NCI-H2107 (cell line): Measurements from ENCODE around the gene NETO2.
"Not testable (repeated sequence)": the region's sequence is repeated elsewhere in the genome, so short reads cannot be mapped to it uniquely, and the experiment has no call there.

Experiments used
- DNase-seq: peaks from one replicate; lab custom pipeline; 2025; lab: John Stamatoyannopoulos, UW

The NETO2 gene

DNA sequence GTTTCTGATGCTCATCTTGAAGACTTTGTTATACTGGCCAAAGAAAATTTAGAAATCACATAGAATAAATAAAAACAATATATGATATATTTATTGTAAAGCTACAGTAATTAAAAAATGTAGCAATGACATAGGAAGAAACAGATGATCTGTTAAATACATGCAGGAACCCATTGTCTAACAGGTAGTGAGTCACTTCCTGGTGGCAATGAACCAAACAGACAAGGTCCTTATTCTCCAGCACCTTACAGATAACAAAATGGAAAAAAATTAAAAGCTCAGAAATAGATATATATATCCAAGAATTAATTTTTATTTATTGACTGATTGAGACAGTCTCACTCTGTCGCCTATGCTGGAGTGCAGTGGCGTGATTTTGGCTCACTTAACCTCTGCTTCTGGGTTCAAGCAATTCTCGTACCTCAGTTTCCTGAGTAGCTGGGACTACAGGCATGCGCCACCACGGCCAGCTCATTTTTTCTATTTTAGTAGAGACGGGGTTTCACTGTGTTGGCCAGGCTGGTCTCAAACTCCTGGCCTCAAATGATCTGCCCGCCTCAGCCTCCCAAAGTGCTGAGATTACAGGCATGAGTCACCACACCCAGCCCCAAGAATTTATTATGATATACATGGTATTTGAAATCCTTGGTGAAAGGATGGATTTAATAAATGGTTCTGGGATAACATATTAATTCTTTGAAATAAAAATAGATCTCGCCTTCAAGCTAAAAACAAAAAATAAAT is 7.5 kb downstream of the NETO2 start:
- no peak for DNase-seq

DNA sequence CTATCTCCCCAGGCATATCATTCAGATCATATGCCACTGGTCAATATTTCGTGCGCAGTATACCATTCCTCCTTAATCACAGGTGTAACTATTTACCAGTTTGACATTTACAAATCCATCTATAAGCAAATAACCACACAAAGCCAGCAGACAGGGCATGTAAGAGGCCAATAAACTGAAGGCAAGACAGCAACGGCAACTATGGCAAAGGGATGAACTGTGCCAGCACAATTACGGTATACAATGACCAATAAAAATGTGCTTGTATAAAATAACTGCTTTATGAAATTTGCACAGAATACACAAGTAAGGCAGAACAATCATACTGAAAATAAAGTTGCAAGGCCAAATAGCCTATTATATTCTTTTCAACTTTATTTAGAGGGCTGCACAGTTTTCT is 9.2 kb downstream of the NETO2 start:
- no peak for DNase-seq

DNA sequence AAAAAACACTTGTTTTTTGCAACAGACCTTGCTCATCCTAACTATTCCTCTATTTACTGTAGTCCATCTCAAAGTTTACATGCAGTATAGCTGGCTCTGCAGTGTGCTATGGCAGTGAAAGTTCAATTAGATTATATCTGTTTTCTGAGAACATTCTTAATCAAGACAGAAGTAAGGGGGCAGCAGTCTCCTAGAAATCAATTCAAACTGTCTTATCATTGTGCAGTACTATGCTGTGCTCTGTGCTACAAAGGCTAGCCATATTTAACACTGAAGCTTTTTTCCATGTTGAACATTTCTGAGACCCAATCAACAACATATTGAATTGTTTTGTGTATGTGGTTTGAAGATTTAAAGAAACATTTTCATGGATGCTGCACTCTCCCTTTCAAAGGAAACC is 11.4 kb downstream of the NETO2 start:
- DNase-seq = no peak

DNA sequence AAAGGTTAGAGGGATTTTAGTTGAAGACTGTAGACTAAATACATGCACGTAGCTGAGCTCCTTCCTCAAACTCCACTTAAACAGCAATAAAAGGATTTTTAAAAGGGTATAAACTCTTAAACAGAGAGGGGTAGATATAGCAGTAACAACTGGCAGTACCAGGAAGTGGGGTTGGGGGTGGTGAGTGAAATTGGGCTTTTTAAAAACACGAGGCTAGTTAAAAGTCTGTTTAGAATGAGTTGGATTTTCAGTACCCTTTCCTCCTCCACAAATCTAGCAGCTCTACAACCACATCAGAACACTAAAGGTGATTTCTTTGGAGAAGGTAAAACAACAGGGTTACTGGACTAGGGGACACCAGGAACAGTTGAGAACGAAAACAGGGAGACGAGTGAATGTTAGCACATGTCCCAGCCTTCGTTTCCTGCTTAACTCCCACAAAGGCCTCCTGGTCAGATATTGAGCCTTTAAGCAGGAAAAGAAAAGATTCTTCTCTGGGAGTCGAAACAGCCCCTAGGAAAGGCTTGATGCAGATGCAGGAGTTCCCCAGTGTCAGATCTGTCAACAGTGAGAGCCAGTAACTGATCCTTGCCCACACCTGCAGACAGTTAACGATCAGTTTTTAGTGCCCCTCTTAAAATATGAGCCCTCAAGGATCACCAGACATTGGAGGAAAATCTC is 13.8 kb downstream of the NETO2 start:
- no peak for DNase-seq

DNA sequence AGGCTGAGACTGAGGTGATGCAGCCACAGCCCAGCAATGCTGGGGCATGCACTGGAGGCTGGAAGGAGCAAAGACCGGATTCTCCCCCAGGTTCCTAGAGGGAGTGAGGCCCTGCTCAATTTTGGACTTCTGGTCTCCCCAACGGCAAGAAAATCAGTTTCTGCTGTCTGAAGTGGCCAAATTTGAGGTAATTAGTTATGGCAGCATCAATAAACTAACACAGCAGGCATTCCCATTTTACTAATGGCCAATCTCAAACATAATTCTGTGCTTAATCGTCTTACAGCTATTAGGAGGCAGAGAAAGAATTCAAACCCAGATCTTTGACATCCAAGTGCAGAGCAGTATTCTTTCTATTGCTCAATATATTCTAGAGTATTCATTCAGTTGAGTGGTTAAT is 16.2 kb downstream of the NETO2 start:
- no peak for DNase-seq

DNA sequence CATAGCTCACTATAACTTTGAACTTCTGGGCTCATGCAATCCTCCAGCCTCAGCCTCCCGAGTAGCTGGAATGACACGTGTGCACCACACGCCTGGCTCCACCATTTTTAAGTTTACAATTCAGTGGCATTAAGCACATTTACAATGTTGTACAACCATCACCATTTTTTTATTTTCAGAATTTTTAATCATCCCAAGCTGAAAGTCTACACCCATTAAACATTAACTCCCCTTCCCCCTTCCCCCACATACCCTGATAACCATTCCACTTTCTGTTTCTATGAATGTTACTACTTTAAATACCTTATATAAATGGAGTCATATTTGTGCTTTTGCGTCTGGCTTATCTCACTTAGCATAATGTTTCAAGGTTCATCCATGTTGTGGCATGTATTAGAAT is 18.0 kb downstream of the NETO2 start:
- DNase-seq = no peak

DNA sequence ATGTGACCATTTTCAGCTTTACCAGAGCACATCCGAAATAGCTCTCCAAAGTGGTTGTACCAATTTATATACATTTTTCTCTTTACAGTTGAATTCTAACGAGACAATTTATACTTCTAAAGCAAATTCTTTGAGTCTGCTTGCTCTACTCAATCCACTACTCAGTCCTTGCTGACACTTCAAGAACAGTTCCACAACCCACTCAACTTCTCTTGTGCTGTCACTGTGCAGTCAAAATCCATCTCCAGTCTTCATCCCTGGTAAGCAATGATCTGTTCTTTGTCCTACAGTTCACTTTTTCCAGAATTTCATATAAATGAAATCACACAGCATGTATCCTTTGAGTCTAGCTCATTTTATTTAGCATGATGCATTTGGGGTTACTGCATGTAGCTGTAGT is 30.6 kb downstream of the NETO2 start:
- DNase-seq = no peak

DNA sequence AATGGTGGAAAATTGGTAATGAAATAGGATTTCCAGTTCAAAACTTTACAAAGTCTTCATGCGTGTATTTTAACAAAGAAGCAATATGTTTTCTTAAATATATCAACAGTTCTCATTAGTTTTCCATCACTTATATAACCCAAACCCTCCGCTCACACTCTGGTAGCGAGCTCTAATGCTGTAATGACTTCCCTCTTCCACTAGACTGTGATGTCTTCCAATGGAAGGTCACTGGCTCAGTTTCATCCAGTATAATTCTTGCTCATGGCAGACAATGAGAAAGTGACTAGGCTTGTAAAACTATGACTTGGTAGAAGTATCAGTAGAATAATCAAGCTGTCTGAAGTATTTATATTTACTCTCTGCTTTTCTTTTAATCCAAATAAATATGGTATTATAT is 32.8 kb downstream of the NETO2 start:
- DNase-seq = no peak

DNA sequence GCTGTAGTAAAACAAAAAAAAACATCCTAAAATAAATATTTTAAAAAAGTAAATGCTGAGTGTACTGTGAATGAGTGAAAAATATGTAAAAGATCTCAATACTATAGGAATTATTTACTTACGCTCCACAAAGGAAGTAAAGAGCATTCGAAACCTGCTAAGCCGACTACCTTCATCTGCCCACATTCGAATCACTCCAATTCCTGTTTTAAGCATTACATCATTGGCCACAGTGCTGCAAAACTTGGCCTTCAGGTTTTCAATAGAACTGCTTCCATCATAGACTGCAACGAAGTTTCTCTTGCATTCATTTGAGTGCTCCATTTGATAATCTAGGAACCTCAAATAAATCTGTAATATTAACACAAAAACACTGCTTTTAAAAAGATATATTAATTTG is 34.4 kb downstream of the NETO2 start:
- no peak for DNase-seq

DNA sequence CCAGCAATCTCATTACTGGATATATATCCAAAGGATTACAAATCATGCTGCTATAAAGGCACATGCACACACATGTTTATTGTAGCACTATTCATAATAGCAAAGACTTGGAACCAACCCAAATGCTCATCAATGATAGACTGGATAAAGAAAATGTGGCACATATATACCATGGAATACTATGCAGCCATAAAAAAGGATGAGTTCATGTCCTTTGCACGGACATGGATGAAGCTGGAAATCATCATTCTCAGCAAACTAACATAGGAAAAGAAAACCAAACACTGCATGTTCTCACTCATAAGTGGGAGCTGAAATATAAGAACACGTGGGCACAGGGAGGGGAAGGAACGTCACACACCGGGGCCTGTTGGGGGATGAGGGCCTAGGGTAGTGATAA is 40.8 kb downstream of the NETO2 start:
- not testable (repeated sequence) for DNase-seq

DNA sequence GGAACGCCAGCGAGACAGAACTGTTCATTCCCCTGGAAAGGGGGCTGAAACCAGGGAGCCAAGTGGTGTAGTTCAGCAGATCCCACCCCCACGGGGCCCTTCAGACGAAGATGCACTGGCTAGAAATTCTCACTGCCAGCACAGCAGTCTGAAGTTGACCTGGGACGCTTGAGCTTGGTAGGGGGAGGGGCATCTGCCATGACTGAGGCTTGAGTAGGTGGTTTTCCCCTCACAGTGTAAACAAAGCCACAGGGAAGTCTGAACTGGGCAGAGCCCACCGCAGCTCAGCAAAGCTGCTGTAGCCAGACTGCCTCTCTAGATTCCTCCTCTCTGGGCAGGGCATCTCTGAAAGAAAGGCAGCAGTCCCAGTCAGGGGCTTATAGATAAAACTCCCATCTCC is 46.6 kb downstream of the NETO2 start:
- DNase-seq = not testable (repeated sequence)

DNA sequence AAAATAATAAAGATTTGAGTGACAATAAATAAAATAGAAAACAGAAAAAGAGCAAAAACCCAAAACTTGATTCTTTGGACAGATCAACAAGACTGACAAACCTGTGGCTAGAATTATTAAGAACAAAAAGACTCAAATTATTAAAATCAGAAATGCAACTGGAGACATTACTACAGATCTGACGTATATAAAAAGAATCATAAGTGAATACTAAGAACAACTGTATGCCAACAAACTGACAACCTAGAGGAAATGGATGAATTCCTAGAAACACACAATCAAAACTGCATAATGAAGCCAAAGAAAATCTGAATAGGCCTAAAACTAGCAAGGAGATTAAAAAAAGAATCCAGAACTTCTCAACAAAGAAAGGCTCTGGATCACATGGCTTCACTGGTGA is 47.4 kb downstream of the NETO2 start:
- DNase-seq = no peak

DNA sequence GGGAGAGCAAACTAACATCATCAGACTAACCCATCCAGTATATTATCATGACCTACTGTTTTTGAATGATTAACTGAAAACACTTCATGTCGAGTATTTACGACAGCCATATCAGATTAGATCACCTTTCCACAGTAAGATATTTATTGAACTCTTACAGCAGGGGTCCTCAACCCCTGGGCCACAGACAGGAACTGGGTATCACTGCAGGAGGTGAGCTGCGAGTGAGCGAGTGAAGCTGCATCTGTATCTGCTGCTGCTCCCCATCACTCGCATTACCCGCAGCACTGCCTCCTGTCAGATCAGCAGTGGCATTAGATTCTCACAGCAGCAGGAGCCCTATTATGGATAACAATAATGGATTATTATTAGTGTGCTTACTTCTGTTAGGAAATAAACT is 59.5 kb downstream of the NETO2 start:
- no peak for DNase-seq

DNA sequence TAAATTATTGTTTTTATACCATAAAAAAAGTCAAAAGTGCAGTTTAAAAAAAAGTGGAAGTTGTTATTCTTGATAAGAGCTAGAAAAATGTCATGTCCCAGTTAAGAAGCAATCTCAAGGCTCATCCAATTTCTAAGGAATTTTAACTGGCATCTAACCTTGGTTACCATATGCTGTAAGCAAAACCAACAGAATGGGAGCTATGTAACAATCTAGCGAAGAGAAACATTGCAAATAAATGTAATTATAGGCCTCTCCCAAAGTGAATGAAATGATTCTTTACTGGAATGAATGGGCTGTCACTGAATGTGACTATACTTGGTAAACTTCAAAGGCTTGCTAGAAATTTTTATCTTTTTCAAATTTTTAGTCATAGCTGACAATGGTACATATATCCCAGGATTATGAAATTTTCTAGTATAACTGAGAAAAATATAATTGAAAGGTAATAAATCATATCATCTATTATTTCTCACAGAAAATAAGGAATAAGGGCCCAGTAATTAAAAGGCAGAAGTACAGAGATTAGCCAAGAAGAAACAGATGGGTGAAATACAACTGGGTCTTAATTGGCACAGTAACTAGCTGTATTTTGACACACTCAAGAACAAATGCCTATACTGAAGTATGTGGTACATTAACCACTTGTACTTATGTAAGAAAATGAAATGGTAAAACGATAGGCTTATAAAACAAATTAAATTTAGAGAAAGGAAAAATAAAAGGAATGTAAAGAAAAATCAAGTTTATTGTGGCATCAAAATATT is 61.5 kb downstream of the NETO2 start:
- no peak for DNase-seq

DNA sequence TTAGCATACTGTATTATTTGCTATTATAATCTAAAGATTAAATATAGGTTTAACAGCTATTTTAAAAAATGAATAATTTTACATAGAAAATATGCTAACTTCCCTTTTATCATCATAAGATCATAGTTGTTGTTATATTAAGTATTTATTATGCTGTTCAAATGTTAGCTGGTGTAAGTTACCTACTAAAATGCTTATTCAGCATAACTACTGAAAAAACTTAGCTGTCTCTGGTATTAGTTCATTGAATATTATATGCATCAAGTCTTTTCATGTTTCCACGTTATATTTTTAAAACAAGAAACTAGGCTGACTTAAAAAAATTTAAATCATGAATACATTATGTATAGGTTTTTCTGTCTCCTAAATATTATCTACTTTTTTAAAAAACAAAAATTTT is 62.6 kb downstream of the NETO2 start:
- DNase-seq = no peak

DNA sequence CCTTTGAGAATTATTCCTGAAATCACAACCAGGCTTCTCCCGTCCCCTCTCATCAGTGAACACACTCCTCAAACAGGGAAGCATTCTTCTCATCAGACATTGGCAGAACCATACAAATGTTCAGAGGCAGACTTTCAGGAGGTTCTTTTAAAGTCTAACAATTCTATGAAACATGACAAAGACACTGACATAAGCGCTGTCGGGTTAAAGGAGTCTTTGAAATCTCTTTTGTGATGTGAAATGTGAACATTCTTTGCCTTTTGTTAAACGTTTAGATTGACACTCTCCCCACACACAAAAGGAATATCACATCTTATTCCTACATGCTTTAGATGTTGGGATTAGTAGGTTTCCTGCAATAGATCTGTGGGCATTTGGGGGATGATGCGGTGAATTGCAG is 63.9 kb downstream of the NETO2 start:
- no peak for DNase-seq

DNA sequence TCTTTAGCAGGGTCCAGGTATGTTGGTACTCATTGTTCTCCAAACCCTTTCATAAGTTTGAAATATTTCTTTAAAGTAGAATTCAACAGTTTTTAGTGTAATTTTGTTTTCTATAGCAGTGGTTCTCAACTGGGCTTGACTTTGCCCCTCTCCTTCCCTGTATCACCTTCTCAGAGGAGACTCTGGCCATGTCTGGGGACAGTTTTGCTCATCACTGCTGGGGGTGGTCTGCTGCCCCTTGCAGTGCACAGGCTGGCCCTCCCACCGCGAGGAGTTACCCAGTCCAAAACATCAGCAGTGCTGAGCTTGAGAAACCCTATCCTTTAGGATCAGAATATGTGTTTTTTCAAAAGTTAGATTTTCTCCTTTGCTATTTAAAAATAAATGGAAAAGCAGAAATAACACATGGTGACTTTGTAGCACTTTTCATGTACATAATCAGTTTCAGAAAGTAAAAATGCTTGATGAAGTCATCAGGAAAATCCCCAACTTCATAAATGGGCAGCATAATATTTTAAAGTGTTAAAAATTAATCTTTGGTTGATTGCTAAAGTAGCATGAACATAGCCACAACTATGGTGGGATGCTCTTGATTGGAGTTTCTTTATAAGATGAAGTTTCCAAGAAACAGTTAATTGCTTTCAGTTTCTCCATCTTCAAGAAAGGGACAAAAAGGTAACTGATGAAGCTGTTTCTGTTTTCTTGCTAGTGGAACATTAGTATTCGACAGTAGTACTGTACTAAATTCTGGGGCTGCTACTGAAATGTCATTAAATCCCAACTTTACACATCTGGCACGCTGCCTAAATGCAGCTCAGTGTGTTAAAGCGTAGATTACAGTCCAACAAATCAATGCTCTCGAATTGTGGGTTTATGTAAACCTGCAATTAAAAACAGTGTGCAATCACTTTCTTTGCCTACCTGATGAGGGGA is 70.3 kb downstream of the NETO2 start:
- no peak for DNase-seq

DNA sequence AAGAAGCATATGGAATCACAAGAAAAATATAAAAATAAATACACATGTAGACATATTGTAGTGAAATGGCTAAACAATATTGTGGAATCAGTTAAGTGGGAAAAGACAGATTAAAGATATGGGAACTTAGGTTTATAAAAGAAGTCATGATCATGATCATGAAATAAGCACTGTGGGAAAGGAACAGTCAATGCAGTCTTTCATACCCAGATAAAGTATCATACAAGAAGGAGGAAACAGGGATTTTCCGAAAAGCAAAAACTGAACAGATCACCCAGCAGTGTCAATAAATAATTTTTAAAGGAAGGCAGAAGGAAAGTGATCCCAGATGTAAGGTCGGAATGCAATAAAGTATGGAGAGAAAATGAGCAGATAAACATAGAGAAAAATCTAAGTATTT is 71.6 kb downstream of the NETO2 start:
- DNase-seq = no peak

DNA sequence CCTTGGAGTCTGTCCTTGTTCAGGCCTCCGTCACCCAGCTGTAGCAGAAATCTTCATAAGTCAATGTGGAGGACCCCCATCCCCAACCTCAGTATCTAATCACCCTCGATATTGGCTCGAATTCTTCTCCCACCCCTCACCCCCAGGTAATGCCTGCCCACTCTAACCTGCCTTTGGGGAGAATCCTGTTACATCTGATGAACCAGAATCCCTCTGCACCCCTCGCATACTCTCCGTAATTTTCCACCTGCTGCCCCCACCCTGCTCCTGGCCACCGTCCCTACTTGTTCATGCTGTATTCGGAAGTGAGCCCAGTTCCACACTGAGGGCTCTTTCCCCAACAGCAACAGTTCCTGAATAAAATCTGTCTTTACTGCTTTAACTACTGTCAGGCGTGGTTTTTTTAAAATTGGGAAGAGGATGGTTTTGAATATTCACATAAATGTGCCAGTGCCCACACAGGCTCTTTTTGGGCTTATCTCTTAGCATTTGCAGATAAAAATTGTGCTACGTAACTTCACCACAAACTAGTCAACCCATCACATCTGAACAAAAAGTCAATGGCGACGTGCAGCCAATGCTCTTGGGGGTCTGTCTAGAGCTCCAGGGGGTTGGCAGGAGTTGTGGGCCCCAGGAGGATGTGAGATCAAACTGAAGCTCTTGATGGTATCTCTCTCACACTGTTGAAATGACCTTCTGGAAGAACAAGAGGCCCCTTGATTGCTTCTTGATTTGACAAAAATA is 73.7 kb downstream of the NETO2 start:
- no peak for DNase-seq

DNA sequence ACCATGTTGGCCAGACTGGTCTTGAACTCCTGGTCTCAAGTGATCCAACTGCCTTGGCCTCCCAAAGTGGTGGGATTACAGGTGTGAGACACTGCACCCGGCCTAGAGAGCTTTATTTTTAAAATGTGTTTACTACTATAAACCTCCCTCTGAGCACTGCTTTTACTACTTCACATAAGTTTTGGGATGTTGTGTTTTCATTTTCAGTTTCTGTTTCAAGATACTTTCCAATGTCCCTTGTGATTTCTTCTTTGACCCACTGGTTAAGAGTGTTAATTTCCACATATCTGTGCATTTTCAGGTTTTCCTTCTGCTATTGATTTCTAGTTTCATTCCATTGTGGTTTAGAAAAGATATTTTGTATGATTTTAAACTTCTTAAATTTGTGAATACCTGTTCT is 74.4 kb downstream of the NETO2 start:
- no peak for DNase-seq

DNA sequence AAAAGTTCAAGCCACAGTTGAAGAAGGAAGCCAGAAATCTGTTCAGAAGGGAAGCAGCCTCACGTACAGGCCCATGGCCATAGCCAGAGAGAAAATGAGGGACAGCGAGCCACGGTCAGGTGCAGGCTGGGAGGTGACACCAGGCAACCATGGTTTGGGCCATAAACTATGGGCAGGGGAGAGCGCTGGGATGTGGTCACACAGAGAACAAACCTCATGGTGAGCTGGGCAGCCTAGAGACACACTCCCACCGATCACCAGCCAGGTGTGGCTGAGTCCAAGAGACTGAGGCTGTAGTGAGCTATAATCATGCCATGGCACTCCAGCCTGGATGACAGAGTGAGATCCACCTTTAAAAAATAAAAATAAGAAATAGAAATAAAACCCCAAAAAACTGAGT is 76.5 kb downstream of the NETO2 start:
- DNase-seq = no peak
